Measurements from ENCODE around the gene MYB.
"Not testable (repeated sequence)": the region's sequence is repeated elsewhere in the genome, so short reads cannot be mapped to it uniquely, and the experiment has no call there.

The MYB gene

DNA sequence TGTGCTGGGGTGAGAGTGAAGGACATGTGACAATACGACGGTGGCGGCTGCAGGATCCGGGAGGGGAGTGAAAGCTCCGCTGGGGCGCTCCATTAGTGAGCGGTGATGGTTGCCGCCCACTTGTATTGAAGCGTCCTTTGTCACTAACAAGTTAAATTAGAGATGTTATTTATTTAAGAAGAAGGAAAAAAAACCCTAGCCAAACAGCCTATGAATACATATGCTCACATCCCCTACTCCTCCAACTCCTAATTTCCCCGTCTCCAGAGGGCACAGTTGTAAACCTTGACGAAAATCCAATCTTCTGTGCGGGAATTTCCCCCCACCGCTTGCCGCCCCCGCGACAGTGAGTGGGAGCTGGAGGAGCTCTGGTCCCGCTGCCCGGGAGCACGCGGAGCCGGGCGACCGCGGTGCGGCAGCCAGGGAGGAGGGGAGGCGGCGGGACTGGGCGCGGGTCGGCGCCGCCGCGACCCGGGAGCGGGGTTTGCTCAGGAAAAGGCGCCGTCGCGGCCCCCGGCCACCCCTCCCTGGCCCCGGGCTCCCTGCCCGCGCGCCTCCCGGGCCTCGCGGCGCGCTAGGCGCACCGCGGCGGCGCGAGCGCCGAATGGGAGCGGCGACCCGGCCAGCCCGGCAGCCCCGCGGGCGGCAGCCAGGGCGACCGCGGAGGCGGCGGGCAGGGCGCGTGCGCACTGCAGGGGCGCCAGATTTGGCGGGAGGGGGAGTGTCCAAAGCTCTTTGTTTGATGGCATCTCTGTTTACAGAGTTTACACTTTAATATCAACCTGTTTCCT, at the start of gene MYB:
Gene MYB, plus strand, starts transcription at position 767 of the 791 bp plus-strand sequence. CDS start 206 bp downstream, outside the sequence.
- DNase-seq = peak; percentile 92

DNA sequence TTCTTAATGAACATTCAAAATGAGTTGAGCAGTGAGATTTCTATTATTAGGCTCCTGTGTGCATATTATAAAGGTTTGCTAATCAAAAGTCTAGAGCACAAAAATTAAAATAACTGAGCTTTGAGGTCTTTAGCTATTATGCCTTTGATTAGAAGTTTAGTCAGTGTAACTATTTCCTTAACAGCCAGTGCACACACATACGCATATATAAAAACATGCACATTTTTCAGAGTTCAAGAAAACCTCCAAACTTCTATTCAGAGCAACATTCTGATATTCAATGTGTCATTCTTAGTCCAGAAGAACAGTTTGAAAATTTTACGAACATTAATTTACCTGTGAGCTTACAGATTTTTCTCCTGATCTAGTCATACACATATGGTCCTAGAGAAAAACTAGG, 48.3 kb upstream of the MYB start:
- no peak for DNase-seq

DNA sequence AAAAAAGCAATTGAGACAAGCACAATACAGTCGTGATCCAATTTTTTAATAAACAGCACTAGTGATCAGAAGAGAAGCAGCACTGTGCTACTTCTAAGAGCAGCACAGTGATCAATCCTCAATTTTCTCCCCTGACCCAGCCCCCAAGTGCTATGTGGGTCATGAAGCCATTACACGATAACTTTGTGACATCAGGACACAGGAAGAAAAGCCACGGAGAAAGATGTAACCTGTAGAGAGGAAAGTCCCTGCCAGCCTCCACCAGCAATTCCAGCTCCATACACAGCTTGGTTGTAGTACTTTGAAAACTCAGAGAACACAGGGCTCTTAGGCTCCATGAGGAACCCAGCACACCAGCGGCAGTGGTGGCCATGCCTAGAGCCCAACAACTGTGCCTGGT, 45.3 kb upstream of the MYB start:
- DNase-seq = no peak

DNA sequence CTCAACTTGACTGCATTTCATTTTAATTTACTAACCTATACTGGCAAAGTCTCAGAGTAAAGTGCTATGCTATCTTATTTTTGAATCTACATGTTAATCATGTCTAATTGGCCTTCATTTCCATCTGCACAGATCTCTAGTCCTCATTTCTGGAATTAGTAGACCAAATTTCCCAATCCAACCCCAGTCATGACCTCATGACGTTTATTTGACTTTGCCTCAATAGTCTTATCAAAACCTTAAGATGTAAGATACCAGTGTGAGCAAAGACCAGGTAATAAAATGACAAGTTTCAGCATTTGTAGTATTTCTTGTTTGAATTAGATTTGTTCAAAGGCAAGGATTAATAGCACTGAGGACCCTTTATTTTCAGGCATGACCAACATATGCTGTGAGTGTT, 43.3 kb upstream of the MYB start:
- DNase-seq = no peak

DNA sequence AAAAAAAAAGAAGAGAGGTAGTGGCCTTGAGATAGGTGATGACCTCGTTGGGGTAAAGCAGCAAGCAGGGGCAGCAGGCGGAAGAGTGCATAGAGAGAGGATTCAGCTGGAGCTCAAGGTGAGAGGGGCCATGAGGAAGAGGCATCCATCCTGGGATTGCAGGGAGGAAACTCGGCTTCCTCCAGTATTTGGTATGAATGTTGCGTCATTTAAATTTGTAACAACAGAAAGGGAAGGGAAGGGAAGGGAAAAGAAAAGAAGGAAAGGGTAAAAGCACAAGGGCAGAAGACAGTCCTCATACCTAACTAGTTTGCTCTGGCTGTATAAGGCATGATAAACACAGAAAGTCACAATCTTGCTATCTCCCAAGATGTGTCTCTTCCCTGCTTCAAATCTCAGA, 39.9 kb upstream of the MYB start:
- no peak for DNase-seq

DNA sequence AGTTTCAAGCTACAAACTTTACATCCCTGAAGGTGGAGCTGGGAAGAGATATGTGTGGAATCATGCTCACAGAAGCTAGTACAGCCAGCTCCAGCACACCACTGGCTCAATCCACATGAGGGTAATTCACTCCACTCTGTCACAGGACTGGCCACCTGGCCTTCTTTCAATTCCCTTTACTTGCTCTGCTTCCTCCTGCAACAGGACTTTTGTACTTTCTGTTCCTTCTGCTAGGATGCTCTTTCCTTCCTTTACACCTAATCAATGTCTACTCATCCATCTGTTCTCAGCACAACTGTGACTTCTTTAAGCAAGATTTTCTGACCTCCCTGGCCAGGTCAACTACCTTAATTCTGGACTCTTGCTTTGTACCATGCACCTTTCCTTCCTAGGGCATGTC, 39.4 kb upstream of the MYB start:
- DNase-seq = no peak

DNA sequence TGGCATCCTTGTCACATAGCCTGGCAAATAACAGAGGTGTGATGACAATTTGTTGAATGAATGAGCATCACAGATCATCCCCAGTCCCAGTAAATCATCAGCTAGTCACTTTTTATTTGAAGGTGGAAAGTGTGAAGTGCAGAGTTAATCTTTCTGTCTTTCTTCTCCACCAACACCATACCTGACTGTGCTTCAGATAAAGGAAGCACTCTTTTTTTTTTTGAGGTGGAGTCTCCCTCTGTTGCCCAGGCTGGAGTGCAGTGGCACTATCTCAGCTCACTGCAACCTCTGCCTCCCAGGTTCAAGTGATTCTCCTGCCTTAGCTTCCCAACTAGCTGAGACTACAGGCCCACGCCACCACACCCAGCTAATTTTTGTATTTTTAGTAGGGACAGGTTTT, 38.9 kb upstream of the MYB start:
- not testable (repeated sequence) for DNase-seq

DNA sequence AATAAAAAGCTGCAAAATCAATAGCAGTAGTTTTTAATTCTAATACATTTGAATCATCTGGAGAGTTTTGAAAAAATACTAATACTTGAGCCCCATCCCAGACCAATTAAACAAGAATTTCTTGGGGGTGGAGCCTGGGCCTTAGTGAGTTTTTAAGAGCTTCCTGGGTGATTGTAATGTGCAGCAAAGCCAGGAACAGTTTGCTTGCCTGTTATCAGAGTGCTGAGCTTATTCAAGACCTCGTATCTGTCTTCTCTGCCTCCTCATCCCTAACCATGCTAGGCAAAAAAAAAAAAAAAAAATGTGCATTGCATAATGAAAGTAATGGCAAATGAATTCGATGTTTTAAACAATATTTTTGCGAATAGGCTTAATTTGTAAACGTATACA, 36.4 kb upstream of the MYB start:
- no peak for DNase-seq

DNA sequence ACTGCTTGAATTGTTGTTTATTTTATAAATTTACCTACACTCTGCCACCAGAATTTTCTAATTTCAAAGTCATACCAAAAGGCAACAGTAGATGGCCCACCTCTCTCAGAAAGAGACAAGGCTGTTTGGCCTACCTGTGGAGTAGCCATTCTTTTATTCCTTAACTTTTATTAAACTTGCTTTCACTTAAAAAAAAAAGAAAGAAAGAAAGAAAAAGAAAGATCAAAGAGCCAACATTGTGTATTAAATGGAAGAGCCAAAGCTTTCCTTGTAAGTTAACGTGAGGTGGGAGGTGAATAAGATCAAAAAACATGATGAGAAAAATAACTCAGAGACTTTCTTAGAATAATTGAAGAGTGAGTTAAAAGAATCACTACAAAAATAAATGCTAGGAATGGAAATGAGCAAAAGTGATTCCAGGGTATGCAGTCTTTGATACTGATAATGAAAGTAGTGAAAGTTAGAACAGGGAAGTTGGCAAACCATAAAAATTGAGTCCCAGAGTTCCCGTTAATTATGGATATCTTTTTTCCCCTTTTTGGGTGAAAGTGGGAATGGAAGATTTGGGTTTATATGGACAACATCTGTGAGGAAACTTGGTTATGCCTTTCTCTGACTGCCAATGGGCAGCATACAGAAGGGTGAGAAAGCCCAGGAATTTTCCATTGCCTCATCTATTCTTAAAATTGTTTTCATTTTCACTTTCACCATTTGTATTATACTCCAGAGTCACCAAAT, 35.9 kb upstream of the MYB start:
- DNase-seq = peak; percentile 39

DNA sequence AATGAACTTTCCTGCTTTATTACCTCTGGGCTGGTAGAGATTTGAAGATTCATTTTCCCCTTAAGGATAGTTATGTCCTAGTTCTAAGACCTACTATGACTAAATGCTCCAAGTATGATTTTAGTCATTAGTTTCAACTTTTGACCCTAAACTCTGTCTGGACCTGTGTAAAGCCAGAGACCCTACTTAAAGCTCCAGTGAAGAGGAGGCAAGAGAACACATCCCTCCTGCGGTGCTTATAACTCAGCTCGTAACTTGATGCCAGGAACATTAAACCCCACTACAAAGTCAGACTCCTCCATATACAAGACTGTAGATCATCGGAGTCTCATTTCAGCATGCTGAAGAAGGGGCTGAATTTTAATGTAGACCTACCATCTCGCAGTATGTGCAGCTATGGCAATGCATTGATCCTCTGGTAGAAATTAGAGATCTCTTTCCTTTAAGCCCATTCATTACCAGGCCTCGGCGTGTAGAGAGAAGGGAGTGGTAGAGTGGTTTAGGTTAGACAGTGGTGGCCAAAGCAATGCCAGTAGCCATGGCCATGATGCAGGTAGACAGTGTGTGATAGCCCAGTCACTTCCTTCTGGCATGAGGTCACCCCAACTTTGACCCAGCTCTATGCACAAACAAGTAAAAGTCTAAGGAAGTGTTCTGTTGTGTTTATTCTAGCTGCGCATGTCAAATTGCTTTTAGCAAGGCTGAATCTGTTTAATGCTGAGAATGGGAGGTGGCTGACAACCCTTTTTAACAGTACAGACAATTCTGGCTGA, 34.8 kb upstream of the MYB start:
- no peak for DNase-seq

DNA sequence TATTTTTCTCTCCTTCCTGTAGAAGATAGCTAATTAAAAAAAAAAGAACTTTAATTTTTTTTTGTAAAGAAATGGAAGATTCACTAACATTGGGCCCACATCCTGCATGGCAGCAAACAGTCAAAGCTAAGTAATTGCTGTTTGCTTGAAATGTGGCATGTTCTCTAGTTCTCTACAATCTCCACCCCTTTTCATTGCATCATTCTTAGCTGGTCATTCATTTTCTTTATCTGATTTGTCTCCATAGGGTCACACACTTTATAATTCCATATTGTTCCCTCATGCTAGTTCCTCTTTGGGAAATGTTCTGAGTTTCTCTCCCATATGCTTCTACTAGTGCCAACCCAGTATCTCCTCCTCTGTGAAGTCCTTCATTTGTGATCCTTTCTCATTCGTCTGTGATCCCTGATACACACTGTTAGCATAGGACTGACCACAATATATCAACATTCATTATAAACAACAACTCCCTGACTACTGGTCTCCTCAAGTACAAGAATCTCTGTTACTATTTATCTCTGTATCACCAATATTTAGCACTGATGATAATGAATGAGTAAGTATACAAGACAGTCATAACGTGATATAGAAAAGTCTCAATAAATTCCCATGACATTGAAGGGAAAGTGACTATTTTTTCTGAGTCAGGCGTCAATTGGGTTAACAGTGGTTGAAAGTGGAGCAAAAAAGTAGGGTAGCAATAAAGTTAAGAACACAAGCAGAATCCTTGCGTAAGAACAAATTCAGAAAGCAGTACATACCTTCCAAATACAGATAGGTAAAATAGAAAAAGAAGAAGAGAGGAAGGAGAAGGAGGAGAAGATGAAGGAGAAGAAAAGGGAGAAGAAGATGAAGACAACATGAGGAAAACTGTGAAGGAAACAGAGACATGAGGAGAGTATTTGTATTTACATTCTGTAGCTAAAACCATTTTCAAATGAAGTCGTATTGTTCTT, 33.2 kb upstream of the MYB start:
- no peak for DNase-seq

DNA sequence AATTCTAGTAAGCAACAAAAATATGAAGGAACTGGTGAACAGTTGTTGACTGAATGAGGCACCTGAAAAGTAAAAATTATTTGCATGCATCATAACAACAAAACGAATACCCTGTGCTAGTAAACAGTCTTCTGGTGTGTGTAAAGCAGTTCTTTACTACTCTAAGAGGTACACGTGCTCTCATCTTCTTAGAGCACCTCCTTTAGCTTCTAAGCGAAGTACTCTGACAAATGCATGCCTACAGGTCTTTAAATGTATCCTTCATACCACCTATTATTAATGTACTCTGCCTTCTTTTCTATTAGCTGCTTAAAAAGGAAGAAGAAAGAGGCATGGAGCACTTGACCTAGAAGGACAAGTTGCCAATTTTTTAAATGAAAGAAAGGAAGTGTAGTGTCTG, 32.2 kb upstream of the MYB start:
- DNase-seq = no peak

DNA sequence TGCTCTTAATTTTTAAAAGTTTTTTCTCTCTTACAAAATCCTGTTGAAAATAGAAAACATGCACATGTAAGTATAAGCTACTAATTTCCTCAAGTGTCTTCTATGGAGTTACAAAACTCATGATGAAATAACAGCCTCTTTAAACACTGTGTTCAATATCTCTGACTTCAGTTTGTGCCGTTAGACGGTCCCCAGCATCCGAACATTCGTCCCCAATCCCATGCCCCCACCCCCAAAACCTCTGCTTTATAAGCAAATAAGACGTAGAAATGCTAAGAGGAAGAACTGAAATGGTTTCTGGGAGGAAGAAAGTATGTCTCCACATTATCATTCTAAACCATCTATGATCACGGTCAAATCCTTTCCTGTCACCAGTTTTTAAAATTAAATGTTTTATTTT, 31.7 kb upstream of the MYB start:
- no peak for DNase-seq

DNA sequence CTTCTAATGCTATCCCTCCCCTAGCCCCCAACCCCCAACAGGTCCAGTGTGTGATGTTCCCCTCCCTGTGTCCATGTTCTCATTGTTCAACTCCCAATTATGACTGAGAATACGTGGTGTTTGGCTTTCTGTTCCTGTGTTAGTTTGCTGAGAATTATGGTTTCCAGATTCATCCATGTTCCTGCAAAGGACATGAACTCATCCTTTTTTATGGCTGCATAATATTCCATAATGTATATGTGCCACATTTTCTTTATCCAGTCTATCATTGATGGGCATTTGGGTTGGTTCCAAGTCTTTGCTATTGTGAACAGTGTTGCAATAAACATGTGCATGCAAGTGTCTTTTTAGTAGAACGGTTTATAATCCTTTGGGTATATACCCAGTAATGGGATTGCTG, 30.6 kb upstream of the MYB start:
- DNase-seq = not testable (repeated sequence)

DNA sequence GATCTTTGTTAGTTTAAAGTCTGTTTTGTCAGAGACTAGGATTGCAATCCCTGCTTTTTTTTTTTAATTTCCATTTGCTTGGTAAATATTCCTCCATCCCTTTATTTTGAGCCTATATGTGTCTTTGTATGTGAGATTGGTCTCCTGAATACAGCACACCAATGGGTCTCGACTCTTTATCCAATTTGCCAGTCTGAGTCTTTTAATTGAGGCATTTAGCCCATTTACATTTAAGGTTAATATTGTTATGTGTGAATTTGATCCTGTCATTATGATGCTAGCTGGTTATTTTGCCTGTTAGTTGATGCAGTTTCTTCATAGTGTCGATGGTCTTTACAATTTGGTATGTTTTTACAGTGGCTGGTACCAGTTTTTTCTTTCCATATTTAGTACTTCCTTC, 27.0 kb upstream of the MYB start:
- DNase-seq = not testable (repeated sequence)

DNA sequence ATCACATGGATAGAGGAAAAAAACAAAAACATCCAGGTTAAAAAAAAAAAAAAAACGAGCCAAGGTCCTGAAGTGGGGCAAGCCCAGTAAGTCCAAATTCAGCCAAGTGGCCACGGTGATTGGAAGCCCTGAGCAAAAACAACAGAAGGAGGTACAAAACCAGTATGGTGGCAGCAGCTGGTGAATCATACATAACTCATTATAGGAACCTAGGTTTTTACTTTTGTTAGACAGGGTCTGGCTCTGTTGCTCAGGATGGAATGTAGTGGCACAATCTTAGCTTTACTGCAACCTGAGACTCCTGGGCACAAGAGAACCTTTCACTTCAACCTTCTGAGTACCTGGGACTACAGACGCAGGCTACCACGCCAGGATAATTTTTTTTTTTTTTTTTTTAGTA, 22.7 kb upstream of the MYB start:
- DNase-seq = no peak

DNA sequence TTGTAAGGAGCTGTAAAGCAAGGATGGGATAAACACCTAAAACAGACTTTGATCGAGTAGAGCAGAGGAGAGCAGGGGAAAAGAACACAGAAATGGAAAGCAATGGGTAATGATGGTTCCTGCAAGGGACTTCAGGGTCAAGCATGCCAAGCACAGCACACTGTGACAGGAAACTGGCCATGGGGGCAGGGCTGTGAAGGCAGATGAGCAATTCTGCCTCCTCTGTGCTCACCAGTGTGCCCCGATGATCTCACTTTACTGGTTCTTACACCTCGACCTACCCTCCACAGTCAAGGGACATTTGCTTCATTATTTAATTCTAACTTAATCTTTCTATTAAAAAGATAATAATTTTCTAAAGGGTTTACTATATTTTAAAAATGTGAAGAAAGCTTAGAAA, 21.6 kb upstream of the MYB start:
- DNase-seq = no peak

DNA sequence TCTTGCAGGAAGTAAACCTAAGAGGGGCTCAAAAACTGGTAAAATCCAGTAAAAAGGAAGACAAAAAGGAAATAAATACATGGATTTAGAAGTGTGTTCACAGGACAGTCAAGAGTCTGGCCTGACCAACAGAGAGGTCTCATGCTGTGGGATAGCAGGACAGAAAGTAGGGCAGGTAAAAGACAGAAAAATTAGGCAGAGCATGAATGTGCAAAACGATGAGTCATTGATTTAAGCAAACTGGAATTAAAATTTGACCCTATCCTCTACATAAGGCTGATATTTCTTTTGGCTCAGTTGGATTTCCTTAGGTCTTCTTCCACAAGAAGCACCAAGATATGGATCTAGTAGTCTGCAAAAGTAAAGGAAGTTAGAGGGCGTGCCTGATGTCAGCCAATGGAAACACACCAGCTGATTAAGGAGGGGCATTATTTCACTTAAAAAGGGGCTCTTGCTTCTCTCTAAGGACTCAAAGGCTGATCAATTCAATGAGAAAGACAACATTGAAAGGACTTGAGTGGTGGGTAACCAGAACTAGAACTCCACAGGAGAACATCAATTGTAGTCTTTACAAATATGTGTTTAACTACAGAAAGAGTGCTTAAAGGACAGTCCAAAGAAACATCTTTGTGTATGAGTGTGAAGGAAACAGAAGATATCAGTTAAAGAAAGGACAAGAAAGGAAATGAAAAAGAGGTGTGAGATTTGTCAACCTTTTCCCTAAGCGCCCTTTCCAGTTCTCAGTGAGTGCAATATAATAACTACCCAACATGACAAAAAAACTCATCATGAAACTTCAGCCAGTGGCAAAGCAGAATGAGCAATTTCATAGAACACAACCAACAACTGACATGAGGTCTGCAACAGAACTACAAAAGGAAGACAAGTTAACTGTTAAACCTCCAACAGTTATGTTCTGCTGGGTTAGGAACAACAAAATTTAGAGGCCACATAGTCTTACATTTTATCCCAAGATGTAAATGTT, 19.4 kb upstream of the MYB start:
- no peak for DNase-seq

DNA sequence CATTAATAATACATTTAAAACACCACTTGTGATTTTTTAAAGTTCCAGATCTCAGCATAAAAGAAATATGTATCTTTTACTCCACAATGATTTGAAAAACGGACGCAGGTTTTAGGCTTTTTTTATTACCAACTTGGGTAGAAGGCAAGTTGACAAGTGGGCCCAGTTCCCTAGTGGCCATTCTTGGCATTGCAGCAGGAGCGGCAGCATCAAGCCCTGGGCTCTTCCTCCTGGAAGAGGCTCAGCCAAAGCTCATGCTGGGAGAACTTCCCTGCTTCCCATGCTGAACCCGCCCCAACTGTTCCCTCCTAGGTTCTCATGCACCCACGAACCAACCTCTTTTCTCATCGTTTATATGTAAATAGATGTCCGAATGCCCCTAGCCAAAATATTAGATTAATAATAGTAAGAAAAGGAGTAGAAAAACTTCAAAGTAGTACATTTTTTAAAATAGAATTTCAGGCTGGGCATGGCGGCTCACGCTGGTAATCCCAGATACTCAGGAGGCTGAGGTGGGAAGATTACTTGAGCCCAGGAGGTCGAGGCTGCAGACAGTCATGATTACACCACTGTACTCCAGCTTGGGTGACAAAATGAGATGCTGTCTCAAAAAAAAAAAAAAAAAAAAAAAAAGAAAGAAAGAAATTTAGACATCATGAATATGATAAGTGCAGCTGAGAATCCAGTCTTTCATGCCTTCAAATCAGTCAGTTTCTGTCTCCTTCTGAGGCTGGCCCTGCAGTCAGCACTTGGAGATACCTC, 18.2 kb upstream of the MYB start:
- peak; percentile 81 for DNase-seq

DNA sequence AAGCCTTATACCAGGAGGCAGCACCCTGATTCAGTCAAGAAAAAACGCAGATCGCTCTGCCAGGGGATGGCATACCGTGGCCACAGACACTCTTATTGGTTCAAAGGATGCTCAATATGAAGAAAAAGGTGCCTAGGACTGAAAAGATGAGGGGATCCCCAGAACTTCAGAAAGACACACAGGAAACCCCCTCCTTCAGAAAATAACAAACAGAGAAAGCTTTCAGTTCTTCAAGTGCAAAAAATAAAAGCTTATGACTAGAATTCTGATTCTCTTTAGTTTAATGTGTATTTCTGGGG, 17.7 kb upstream of the MYB start:
- DNase-seq = no peak

DNA sequence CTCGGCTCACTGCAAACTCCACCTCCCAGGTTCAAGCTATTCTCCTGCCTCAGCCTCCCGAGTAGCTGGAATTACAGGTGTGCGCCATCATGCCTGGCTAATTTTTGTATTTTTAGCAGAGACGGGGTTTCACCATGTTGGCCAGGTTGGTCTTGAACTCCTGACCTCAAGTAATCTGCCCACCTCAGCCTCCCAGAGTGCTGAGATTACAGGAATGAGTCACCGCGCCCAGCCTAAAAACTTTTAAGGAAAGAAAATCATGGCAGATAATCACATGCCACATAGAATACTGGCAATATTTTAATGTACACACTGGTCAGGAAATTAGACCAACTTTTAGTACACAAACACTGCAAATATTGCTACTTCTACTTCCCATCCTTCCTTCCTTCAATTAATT, 16.7 kb upstream of the MYB start:
- DNase-seq = not testable (repeated sequence)
